ENCODE data around the gene DDO. TPM values are rescaled to one million over a fixed set of nuclear protein-coding genes. Genes with fewer than 3 reads are reported as not detected.
"Not testable (repeated sequence)": the region's sequence is repeated elsewhere in the genome, so short reads cannot be mapped to it uniquely, and the experiment has no call there.

The DDO gene
- total RNA-seq = not detected

- H3K27ac Mint-ChIP-seq = no peak within 1 kb of the TSS
- no peaks in the 10 kb centered on the region for H3K27me3 Mint-ChIP-seq
- H3K4me1 Mint-ChIP-seq = peaks cover 3% of the 10 kb centered on the region
- no peak for DNase-seq
- no peaks in the 10 kb centered on the region for H3K36me3 Mint-ChIP-seq
- no peaks in the 10 kb centered on the region for H3K9me3 Mint-ChIP-seq
- H3K4me3 Mint-ChIP-seq = no peak within 1 kb of the TSS
These were observed at the start of gene DDO for GRCh38 chr6:110415086-110415916. TSS of gene DDO (minus strand) at chr6:110415575. CDS start at chr6:110413462, 2,113 bp downstream.

GRCh38 chr6:110462884-110463481, 47.6 kb upstream of the DDO start:
- Mint-ChIP-seq H3K36me3 (peaks cover 2% of the 10 kb centered on the region), H3K4me3 (no peak overlapping the region), H3K4me1 (no peaks in the 10 kb centered on the region), H3K27ac (no peak overlapping the region), H3K9me3 (peaks cover 20% of the 10 kb centered on the region), H3K27me3 (peaks cover 4% of the 10 kb centered on the region)
- no peak for DNase-seq

- H3K36me3 Mint-ChIP-seq = peaks cover 2% of the 10 kb centered on the region
These were observed 46.0 kb upstream of the DDO start for GRCh38 chr6:110461376-110461775.

GRCh38 chr6:110459137-110459536, 43.8 kb upstream of the DDO start:
- Mint-ChIP-seq H3K36me3 (peaks cover 2% of the 10 kb centered on the region), H3K4me3 (no peak overlapping the region), H3K9me3 (peaks cover 14% of the 10 kb centered on the region), H3K4me1 (no peaks in the 10 kb centered on the region), H3K27me3 (no peaks in the 10 kb centered on the region), H3K27ac (no peak overlapping the region)
- no peak for DNase-seq

More at GRCh38 chr6:110461376-110461775, 46.0 kb upstream of the DDO start:
- Mint-ChIP-seq H3K27me3 (peaks cover 4% of the 10 kb centered on the region), H3K4me3 (no peak overlapping the region), H3K27ac (no peak overlapping the region), H3K9me3 (peaks cover 20% of the 10 kb centered on the region), H3K4me1 (no peaks in the 10 kb centered on the region)
- DNase-seq = no peak

GRCh38 chr6:110458476-110458875, 43.1 kb upstream of the DDO start:
- DNase-seq = no peak
- Mint-ChIP-seq H3K36me3 (peaks cover 2% of the 10 kb centered on the region), H3K4me3 (no peak overlapping the region), H3K9me3 (peaks cover 10% of the 10 kb centered on the region), H3K27me3 (no peaks in the 10 kb centered on the region), H3K4me1 (no peaks in the 10 kb centered on the region), H3K27ac (no peak overlapping the region)

GRCh38 chr6:110457567-110458175, 42.3 kb upstream of the DDO start:
- not testable (repeated sequence) for H3K27me3 Mint-ChIP-seq, H3K27ac Mint-ChIP-seq, DNase-seq, H3K4me3 Mint-ChIP-seq, H3K9me3 Mint-ChIP-seq, H3K36me3 Mint-ChIP-seq, H3K4me1 Mint-ChIP-seq

GRCh38 chr6:110456694-110457093, 41.3 kb upstream of the DDO start:
- Mint-ChIP-seq H3K27me3 (peaks cover 3% of the 10 kb centered on the region), H3K4me3 (no peak overlapping the region), H3K36me3 (peaks cover under 1% of the 10 kb centered on the region), H3K27ac (no peak overlapping the region), H3K4me1 (no peaks in the 10 kb centered on the region), H3K9me3 (peaks cover 3% of the 10 kb centered on the region)
- DNase-seq = no peak

GRCh38 chr6:110449541-110449895, 34.1 kb upstream of the DDO start:
- no peak overlapping the region for H3K27ac Mint-ChIP-seq

GRCh38 chr6:110448846-110449540, 33.6 kb upstream of the DDO start:
- H3K4me1 Mint-ChIP-seq = no peaks in the 10 kb centered on the region
- no peak for DNase-seq
- no peak overlapping the region for H3K4me3 Mint-ChIP-seq
- H3K27me3 Mint-ChIP-seq = peaks cover 3% of the 10 kb centered on the region
- H3K27ac Mint-ChIP-seq = no peak overlapping the region
- no peaks in the 10 kb centered on the region for H3K36me3 Mint-ChIP-seq
- H3K9me3 Mint-ChIP-seq = no peaks in the 10 kb centered on the region

More at GRCh38 chr6:110449541-110449895, 34.1 kb upstream of the DDO start:
- H3K27me3 Mint-ChIP-seq = peaks cover 3% of the 10 kb centered on the region
- no peak for DNase-seq
- no peaks in the 10 kb centered on the region for H3K36me3 Mint-ChIP-seq
- no peak overlapping the region for H3K4me3 Mint-ChIP-seq
- no peaks in the 10 kb centered on the region for H3K4me1 Mint-ChIP-seq
- no peaks in the 10 kb centered on the region for H3K9me3 Mint-ChIP-seq

GRCh38 chr6:110447761-110448160, 32.4 kb upstream of the DDO start:
- no peak for DNase-seq
- no peak overlapping the region for H3K27ac Mint-ChIP-seq
- H3K4me3 Mint-ChIP-seq = no peak overlapping the region
- H3K27me3 Mint-ChIP-seq = peaks cover 3% of the 10 kb centered on the region
- no peaks in the 10 kb centered on the region for H3K36me3 Mint-ChIP-seq
- H3K9me3 Mint-ChIP-seq = no peaks in the 10 kb centered on the region
- H3K4me1 Mint-ChIP-seq = no peaks in the 10 kb centered on the region

GRCh38 chr6:110446405-110446804, 31.0 kb upstream of the DDO start:
- no peaks in the 10 kb centered on the region for H3K27me3 Mint-ChIP-seq
- no peaks in the 10 kb centered on the region for H3K4me1 Mint-ChIP-seq
- H3K4me3 Mint-ChIP-seq = no peak overlapping the region
- no peaks in the 10 kb centered on the region for H3K36me3 Mint-ChIP-seq
- no peaks in the 10 kb centered on the region for H3K9me3 Mint-ChIP-seq
- H3K27ac Mint-ChIP-seq = no peak overlapping the region
- DNase-seq = no peak

- Mint-ChIP-seq H3K27ac (no peak overlapping the region), H3K27me3 (peaks cover 4% of the 10 kb centered on the region), H3K4me1 (no peaks in the 10 kb centered on the region), H3K36me3 (no peaks in the 10 kb centered on the region), H3K9me3 (peaks cover 3% of the 10 kb centered on the region), H3K4me3 (no peak overlapping the region)
- DNase-seq = no peak
These were observed 24.7 kb upstream of the DDO start for GRCh38 chr6:110440026-110440425.

GRCh38 chr6:110439356-110439755, 24.0 kb upstream of the DDO start:
- H3K27ac Mint-ChIP-seq = no peak overlapping the region
- H3K4me1 Mint-ChIP-seq = no peaks in the 10 kb centered on the region
- H3K36me3 Mint-ChIP-seq = no peaks in the 10 kb centered on the region
- H3K4me3 Mint-ChIP-seq = no peak overlapping the region
- no peak for DNase-seq
- H3K9me3 Mint-ChIP-seq = peaks cover 4% of the 10 kb centered on the region
- H3K27me3 Mint-ChIP-seq = peaks cover 4% of the 10 kb centered on the region

- Mint-ChIP-seq H3K36me3 (no peaks in the 10 kb centered on the region), H3K27ac (no peak overlapping the region), H3K9me3 (peaks cover 4% of the 10 kb centered on the region), H3K4me3 (no peak overlapping the region), H3K27me3 (peaks cover 4% of the 10 kb centered on the region), H3K4me1 (no peaks in the 10 kb centered on the region)
- no peak for DNase-seq
These were observed 19.7 kb upstream of the DDO start for GRCh38 chr6:110434961-110435602.

Measured in activated naive CD8-positive, alpha-beta T cell treated with anti-CD3 and anti-CD28 coated beads for 36 hours (primary cell).